SK-MEL-5 (cell line): ENCODE results near the gene CACFD1. TPM values are rescaled to one million over a fixed set of nuclear protein-coding genes. Genes with fewer than 3 reads are reported as not detected.

Experiments used
- DNase-seq: peaks from one replicate; pipeline ENCODE4 v3.0.0-alpha.2; 2016; ENCODE audit warnings: low read depth, low spot score
- in situ Hi-C: cut with HindIII; loops from 2 replicates; pipeline ENCODE4 v1.10.0; 2016; ENCODE audit warnings: low sequenced_read_pairs, high pct_unique_total_duplicates, low pct_unique_long_range_greater_than_20kb
- total RNA-seq: library from RNA; depleted of rRNA; stranded (reverse); fragments of >200 nt; shearing (Covaris generic); gene quantifications from 2 replicates; pipeline ENCODE4 v1.2.3, GENCODE V29; 2014

The CACFD1 gene
- total RNA-seq, 1 experiment from 2014 or later: 3.6 TPM

DNA sequence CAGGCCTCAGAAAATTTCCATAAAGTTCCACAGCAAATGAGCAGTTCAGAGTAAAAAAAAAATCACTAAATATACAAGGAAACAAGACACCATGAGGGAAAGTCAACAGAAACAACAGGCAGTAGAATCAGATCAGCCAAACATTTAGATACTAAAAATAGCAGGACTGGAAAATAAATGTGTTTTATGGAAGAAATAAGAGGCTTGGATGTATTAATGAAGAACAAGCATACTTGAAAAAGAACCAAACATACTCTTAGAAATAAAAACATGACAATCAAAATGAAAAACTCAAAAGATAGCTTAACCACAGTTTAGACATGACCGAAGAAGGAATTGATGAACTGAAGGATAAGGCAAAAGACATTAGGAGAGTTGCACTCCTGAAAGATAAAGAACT lies 42.3 kb downstream of the CACFD1 start:
- no peak for DNase-seq
- in situ Hi-C loops: no loop called here

DNA sequence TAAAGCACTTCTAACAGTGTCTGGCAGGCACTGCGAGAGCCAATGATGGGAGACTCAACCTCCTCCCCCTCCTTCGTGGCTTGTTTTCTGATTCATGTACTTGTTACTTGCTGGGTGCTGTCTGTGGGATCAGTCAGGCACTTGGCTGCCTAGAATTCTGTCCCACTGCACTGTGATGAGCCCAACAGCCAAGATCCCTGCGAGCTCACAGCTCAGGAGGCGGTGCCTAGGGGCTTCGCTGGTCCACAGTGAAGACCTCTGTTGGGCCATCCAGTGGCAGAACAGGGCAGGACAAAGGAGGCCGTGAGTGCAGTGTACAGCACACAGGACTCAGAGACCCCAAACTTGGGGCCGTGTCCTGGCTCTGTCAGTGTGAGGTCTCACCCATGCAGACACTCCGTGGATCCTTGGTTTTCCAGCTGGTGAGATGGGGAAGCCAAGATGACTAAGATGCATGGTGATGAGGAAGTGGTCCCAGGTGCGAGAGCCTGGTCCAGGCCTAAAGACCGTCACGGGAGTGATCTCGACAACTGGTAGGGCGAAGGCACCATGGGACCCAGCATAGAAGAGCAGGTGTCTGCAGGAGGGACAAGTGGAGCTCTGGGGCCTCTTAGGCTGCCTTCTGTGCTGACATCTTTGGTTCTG lies 45.5 kb downstream of the CACFD1 start:
- DNase-seq: no peak
- in situ Hi-C loops: no loop called here

DNA sequence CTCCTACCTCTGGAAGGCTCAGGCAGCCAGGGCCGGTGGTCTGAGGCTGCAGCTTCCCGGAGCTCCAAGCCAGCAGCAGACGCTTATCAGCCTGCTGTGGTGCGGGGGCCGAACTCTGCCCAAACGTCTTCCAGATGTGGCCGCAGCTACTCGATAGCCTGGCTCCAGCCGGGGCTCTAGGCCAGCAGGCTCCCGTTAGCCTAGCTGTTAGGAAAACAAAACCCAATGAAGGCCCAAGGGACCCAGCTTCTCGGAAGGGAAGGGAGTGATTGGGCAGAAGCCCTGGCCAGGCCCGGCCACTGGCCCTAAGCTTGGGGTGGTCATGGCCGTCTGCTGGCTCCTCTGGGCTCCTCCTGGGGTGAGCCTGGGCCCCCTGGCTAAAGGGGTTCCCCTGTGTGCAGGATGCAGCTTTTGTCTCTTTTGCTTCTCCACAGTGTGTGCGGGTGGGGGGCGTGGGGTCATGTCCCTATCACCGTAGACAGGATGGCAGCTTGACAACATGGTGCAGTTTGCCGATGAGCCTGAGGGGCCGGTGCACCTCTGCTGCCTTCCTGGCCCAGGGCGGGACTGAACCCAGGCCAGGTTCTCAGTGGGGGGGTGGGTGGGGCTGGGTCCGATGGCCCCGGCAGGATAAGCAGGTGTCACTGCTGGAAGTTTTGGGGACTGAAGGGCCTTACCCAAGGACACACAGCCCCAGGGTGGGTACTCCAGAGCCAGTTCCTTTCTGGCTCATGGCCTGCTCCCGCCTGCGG lies 46.3 kb downstream of the CACFD1 start:
- in situ Hi-C loops: no loop called here
- DNase-seq: no peak

DNA sequence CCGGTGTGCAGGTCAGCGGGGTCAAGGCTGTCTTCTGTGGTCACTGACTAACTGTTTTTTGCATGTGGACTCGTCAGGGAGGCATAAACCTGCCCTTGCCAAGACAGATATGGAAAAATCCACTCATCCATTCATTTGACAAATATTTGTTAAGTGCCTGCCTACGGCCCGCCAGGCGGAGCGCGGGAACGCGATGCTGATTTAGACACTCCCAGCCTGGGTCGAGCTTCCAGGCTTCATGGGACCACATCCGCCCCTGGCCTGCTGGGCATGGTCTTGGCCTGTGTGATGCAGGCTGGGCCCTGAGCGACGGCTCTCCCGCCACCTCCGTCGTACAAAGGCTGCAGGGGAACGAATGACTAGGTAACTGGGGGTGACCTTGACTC lies 46.9 kb downstream of the CACFD1 start:
- in situ Hi-C loops: no loop called here
- DNase-seq: no peak

DNA sequence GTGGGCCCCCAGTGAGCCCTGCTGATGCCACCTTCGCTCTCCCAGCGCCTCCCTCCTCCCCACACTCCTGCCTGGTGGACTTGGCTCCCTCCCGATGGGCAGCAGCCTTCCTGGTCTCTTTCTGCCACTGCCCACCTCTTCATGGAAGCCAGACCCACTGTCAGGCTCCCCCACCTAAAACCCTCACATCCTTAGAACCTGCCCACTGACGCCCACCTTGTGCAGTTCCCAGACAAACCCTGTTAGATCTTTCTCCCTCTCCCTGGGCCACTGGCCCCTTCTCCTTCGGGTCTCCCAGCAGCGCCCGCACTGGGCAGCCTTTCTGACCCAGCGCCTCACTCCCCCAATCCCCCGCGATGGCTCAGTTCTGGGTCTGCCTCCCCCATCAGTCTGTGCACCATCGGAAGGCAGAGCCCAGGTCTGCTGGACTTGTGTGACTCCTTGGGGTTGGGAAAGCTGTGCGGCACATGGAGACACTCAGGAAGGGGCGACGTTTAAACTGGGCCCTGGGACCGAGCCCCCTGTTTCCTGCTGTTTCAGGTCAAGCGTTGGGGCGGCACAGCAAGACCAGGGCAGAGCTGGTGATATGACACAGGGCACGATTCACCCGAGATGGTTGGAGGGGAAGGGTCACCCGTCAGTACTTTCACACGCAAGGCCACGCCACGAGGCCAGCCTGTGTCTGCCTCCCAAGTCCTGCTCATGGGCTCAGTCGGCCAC lies 47.6 kb downstream of the CACFD1 start:
- in situ Hi-C loops: no loop called here
- no peak for DNase-seq

DNA sequence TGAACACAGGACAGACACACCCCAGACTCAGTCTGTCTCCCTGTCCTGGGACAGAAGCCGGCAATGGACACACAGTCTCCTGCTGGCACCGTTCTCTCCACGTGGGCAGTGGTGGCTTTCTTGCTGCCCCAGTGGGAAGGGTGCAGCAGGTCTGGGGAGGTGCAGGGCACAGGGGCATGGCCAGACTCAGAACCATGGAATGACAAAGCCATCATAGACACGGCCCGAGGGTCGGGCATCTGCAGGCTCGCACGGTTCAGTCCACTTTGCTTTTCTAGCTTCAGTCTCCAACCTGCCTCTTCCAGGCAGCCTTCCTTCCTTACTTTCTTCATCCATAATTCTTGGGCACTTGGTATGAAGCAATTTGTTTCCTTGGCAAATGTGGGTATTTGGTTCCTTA lies 48.3 kb downstream of the CACFD1 start:
- DNase-seq: no peak
- in situ Hi-C loops: no loop called here

DNA sequence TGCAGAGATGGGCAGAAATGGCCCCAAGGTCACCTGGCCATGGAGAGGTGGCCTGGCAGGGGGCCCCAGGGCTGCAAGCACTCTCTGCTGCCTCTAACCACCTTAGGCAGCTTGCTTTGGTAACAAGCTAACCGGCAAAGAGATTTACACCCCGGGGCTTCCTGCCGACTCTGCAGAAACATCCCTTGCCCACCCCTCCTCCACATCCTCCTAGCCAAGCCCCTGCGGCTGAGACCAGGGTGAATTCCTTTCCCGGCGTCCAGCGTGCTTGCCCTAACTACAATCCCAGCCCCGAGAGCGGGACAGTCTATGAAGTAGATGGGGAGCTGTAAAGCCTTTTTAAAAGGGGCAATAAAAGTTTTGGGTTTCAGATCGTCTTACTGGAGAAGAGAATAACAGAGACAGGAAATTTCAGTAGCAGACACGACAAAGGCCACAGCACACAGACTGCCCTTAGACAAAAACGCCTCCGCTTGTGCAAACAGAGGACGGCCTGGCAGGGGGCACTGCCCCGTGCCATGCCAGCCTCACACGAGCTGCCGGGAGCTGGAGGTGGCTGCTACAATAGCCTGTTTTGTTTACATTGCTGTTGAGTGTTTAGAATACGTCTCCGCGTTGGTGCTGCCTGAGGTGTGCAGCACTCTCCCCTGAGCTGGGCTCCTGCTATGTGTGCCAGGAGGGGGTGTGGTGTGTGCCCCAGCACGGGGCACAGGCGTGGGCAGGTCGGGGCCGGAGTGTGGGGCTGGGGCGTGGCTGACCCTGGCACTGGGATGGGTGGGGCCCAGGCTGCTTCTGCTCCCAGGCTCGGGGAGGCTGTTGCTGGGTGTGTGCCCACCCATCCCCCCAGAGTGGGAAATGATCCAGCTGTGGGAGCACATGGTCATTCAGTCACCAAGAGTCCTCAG lies 49.7 kb downstream of the CACFD1 start:
- peak; percentile 39 for DNase-seq
- in situ Hi-C loops: no loop called here

DNA sequence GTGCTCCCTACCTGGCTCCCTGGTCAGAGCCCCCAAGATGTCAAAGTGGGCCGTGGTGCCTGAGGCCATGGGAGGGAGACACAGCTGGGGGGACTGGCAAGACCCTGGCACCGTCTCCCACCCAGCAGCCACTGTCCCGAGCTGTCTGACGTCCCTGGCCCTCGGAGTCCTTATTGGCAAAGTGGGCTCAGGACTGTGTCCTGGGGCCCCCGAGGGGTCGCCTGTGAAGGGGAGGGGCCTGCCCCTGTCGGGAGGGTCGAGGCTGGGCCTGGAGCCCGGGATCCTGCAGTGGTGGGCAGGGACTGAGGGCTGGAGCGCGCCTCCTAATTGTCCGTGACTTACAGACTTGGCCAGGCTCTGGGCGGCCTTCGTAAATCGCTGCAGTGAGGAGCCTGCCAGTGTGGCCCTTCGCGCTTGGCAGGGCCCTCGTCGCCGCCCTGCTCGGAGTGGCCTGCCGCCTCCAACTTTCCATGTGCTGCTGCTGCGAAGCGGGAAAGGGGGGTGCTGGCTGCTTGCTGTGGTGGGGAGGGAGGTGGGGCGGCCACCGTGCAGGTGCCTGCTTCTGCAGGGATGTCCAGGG lies 51.2 kb downstream of the CACFD1 start:
- in situ Hi-C loops: no loop called here

DNA sequence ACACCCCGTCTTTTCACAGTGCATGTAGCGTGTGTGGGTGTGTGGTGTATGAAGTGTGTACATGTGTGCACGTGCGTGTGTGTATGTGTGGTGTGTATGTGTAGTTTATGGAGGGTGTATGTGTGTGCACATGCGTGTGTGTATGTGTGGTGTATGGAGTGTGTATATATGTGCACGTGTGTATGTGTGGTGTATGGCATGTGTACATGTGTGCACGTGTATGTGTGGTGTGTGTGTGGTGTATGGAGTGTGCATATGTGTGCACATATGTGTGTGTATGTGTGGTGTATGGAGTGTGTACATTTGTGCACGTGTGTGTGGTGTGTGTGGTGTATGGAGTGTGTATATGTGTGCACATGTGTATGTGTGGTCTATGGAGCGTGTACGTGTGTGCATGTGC lies 51.8 kb downstream of the CACFD1 start:
- DNase-seq: no peak
- in situ Hi-C loops: no loop called here

More for the DNA sequence above, 51.2 kb downstream of the CACFD1 start:
- DNase-seq: no peak

DNA sequence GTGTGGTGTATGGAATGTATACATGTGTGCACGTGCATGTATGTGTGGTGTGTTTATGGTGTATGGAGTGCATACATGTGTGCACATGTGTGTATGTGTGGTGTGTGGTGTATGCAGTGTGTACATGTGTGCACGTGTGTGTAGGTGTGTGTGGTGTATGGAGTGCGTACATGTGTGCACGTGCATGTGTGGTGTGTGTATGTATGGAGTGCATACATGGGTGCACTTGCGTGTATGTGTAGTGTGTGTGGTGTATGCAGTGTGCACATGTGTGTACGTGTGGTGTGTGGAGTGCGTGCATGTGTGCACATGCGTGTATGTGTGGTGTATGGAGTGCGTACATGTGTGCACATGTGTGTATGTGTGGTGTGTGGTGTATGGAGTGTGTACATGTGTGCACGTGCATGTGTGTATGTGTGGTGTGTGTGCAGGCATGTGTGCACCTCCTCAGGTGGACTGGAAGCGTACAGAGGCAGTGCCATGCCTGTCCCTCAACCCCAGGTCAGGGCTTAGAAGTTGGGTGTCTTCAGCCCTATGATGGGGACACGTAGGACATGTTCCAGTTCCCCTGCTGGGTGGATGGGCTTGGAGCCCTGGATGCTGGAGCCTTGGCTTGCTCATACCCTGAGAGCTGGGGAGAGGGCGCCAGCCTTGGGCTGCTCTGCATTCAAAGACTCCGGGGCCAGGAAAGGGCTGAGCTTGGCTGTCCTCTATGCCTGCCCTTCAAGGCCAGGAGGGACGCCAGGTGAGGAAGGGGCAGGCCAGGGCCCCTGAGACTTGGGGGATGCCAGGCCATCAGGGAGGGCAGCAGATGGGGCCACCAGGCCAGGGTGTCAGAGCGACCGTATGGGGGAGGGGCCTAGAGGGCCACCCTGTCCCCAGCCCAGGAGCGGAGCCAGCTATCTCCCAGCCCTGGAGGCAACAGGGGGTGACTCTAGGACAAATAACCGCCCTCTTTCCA lies 52.8 kb downstream of the CACFD1 start:
- no peak for DNase-seq
- in situ Hi-C loops: no loop called here

DNA sequence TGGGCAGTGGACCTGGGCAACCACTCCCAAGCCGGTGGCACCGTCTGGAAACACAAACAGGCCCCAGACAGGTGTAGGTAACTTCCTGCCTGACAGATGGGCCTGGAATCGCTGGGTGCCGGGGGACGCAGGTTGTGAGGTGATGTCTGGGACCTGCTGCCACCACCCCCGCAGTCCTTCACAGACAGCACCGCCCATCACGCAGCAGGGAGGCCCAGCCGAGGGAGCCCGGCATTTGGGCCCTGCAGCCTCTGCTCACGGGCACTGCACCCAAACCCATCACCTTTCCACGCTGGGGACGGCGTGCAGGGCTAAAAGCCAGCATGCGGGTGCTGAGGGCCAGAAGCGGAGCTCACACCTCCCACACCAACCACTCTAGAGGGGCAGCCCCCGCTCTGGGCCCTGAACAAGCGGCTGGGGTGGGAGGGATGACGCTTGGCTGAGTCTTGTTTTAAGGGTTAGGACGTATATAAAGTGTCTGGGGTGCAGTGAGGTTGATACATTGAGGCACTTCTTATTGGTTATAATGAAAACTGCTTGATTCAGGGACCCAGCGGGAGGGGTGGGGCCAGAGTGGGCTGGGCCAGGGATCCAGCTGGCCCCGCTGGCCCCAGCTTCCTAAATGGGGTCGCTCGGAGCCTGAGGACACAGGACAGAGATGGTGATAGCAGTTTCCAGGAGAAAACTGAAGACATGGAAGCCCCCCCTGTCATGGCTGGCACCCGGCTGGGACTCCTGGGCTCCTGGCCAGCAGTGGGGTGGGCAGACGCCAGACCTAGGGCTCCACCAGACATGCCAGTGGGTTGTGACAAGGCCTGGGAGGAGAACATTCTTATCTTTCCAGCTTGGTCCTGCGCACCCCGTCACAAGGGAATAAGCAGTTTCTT lies 53.7 kb downstream of the CACFD1 start:
- DNase-seq: no peak
- in situ Hi-C loops: no loop called here

DNA sequence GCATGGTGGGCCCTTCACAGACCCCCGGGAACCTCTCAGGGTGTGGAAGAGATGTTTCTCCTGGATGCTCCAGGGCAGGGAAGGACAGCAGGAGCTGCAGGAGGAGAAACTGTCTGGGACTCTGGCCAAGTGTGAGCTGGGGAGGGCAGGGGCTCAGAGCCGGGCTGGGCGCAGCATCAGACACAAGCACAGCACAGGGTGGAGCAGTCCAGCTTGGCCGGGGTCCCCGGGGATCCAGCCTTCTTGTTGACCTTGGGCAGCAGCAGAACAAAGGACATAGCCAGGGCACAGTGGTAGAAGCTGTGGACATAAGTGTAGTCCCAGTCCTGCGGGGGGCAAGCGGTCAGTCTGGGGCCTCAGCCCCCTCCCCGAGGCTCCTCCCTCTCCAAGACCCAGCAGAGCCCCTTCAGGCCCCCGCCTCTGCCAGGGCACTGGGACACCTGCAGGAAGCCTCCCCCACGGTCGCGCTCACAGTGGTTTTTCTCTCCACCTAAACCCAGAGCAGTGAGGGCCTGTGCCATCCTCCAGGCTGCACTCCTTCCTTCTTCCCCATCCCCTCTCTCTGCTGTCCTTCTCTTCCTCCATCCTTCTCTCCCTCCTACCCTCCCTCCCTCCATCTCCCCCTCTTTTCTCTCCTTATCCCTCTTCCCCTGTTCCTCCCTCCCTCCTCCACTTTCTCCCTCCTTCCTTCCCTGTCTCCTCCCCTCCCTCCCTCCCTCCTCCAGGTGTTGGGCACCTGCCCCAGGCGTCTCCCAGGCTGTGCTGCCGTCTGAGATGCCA lies 54.9 kb downstream of the CACFD1 start:
- DNase-seq: no peak
- in situ Hi-C loops: no loop called here

DNA sequence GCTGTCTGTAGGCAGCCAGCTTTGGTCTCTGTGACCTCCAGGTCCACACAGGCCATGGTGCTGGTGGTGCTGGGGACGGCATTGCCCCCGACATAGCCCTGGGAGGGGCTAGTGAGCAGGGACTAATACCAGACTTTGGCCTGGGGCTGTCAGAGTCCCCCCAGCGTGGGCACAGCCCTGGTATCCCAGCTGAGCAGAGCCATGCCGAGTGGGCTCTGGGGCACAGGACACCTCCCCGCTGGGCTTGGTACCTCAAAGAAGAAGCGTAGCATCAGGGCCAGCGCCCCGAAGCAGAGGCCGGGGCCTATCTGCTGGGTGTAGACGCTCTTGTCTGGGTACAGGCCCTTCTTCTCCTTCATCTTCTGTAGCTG lies 55.4 kb downstream of the CACFD1 start:
- DNase-seq: no peak
- in situ Hi-C loops: no loop called here

DNA sequence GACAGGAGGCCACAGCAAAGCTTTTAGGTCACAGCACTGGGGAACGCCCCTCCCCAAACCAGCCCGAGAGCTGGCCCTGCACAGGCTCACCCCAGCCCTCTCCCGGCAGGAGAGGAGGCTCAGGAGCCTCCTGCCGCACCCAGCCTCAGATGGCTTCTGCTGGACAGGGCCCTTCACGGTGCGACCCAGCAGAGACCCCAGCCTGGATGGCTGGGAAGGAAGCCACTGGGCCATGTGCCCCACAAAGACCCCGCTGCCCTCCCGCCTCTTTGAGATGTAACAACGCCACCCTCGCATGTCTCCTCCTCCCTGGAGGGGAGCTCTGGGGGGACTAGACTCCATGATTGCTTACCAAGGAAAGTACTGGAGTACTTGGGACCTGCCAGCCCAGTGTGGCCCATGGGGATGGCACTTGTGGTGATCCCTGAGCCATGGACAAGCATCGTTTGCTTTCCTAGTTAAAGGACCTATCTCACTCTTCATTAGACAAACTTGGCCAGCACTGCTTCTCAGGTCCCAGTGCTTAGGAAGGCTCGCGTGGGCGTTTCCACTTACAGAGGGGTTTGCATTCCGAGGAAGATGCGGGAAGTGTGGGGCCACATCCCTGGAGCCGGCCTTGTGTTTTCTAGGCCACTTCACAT lies 56.0 kb downstream of the CACFD1 start:
- in situ Hi-C loops: no loop called here
- DNase-seq: no peak
